Subcutaneous adipose tissue (tissue), 4 donors: Measurements from ENCODE around the gene SOX18. TPM values are rescaled to one million over a fixed set of nuclear protein-coding genes. Genes with fewer than 3 reads are reported as not detected.

Experiments used
- CTCF ChIP-seq: fragments of 450-650 bp; IDR thresholded peaks from one replicate; pipeline ENCODE4 v1.5.1; 2016; ENCODE audit warnings: low read depth, mild to moderate bottlenecking, control low read depth, antibody characterized with exemption, moderate library complexity
- total RNA-seq, 4 donors: library from RNA; depleted of rRNA; stranded (reverse); fragments of >200 nt; gene quantifications; one replicate each; pipeline ENCODE4 v1.1.0, GENCODE V29; 2016

Gene SOX18
- total RNA-seq, 4 donors from 2014 or later, result 1.2 to 46.3 (median 7.1) TPM

- no peak for TF ChIP-seq CTCF
Observed at GRCh38 chr20:64078934-64079272, 29.5 kb upstream of the SOX18 start.

GRCh38 chr20:64077876-64078551 is 28.6 kb upstream of the SOX18 start:
- no peak for TF ChIP-seq CTCF

- no peak for TF ChIP-seq CTCF
Observed at GRCh38 chr20:64077541-64077875, 28.1 kb upstream of the SOX18 start.

GRCh38 chr20:64077094-64077493 is 27.7 kb upstream of the SOX18 start:
- TF ChIP-seq CTCF, result no peak

GRCh38 chr20:64076061-64076997 is 26.9 kb upstream of the SOX18 start:
- no peak for TF ChIP-seq CTCF

- TF ChIP-seq CTCF, result no peak
Observed at GRCh38 chr20:64075556-64075955, 26.1 kb upstream of the SOX18 start.

GRCh38 chr20:64074963-64075362 is 25.5 kb upstream of the SOX18 start:
- TF ChIP-seq CTCF, result no peak
